ENCODE measurements around the gene TRIM49C.
"Not testable (repeated sequence)": the region's sequence is repeated elsewhere in the genome, so short reads cannot be mapped to it uniquely, and the experiment has no call there.

Gene TRIM49C

GRCh38 chr11:90030806-90031205, at the start of gene TRIM49C:
TSS of gene TRIM49C (plus strand) at chr11:90031106. CDS start at chr11:90035212, 4,106 bp downstream.
- not testable (repeated sequence) for H3K27me3 Mint-ChIP-seq, H3K9me3 Mint-ChIP-seq, H3K4me1 Mint-ChIP-seq, ATAC-seq, H3K4me3 Mint-ChIP-seq, DNase-seq, H3K27ac Mint-ChIP-seq

GRCh38 chr11:90024184-90024583, 6.7 kb upstream of the TRIM49C start:
- not testable (repeated sequence) for H3K9me3 Mint-ChIP-seq, DNase-seq, H3K4me1 Mint-ChIP-seq

GRCh38 chr11:90051591-90052209, 20.8 kb downstream of the TRIM49C start:
- H3K4me3 Mint-ChIP-seq, ATAC-seq, H3K27me3 Mint-ChIP-seq, H3K9me3 Mint-ChIP-seq, H3K27ac Mint-ChIP-seq, H3K4me1 Mint-ChIP-seq: not testable (repeated sequence)
- DNase-seq = peak in 1 of 2 donors; percentile 0

More at GRCh38 chr11:90024184-90024583, 6.7 kb upstream of the TRIM49C start:
- ATAC-seq, H3K27me3 Mint-ChIP-seq, H3K4me3 Mint-ChIP-seq, H3K27ac Mint-ChIP-seq: not testable (repeated sequence)

GRCh38 chr11:90052311-90052710, 21.4 kb downstream of the TRIM49C start:
- H3K27ac Mint-ChIP-seq, H3K27me3 Mint-ChIP-seq, H3K4me1 Mint-ChIP-seq, ATAC-seq, DNase-seq, H3K9me3 Mint-ChIP-seq: not testable (repeated sequence)
- peak overlapping the region in 1 of 2 donors; percentile 29 for H3K4me3 Mint-ChIP-seq

- not testable (repeated sequence) for H3K4me3 Mint-ChIP-seq, H3K9me3 Mint-ChIP-seq, ATAC-seq, H3K27me3 Mint-ChIP-seq, H3K4me1 Mint-ChIP-seq, DNase-seq
- H3K27ac Mint-ChIP-seq = peak overlapping the region in 1 of 2 donors; percentile 34
Observed at GRCh38 chr11:90053545-90053944, 22.6 kb downstream of the TRIM49C start.

GRCh38 chr11:90085650-90086049, 54.7 kb downstream of the TRIM49C start, which contains the start of gene UBTFL1:
TSS of gene UBTFL1 (plus strand) at chr11:90085950. CDS start at chr11:90085950, 0 bp downstream.
- H3K27ac Mint-ChIP-seq, H3K4me3 Mint-ChIP-seq, DNase-seq, H3K27me3 Mint-ChIP-seq, H3K9me3 Mint-ChIP-seq, ATAC-seq, H3K4me1 Mint-ChIP-seq: not testable (repeated sequence)

- DNase-seq, H3K27me3 Mint-ChIP-seq, ATAC-seq, H3K4me3 Mint-ChIP-seq, H3K9me3 Mint-ChIP-seq, H3K4me1 Mint-ChIP-seq, H3K27ac Mint-ChIP-seq: not testable (repeated sequence)
Observed at GRCh38 chr11:90088731-90089130, 57.8 kb downstream of the TRIM49C start.

Measured in stimulated activated naive CD8-positive, alpha-beta T cell treated with anti-CD3 and anti-CD28 coated beads, Interleukin-15, amount 100 ng/mL, for 72 hours (primary cell).